Activated T-helper 1 cell treated with Interleukin-2 at 50 U/mL for 16 hours (primary cell): ENCODE results near the gene LIPT2.

Source experiments
- DNase-seq: peaks from one replicate; pipeline ENCODE4 v3.0.0-alpha.2; 2020; ENCODE audit warnings: low read depth

LIPT2 gene

DNA sequence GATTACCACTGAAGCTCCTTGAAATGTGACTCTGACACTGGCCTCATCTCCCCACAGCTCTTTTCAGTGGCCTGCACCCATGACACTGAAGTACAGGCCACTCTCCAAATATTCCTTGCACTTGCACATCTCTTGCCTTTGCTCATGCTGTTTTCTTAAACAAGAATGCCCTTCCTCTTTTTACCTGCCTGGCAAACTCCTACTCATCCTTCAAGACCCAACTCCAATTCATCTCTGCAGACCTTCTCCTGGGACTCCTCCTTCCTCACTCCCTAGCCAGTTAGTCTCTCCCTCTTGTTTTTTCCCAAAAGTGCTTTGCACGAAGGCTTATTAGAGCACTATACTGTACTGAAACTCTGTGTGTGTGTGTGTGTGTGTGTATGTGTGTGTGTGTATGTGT lies 28.8 kb downstream of the LIPT2 start:
- no peak for DNase-seq

DNA sequence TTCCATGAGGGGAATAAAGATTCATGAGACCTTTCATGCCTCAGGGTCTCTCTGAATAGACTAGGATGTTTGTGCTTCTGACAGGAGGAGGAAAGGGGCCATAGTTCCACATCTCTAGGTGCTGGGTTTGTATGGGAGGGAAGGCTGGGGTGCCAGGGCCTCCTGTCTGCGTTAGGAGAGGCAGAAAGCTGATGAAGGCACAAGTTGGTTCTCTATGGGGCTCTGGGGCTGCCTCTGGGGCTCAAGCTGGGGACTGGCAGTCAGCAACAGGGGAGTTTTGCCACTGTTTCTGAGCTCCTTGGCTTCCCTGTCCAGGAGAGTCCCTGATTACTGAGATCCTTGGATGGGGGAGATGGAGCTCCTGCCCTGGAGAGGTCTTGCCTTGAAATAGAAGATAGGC lies 30.3 kb downstream of the LIPT2 start:
- no peak for DNase-seq

DNA sequence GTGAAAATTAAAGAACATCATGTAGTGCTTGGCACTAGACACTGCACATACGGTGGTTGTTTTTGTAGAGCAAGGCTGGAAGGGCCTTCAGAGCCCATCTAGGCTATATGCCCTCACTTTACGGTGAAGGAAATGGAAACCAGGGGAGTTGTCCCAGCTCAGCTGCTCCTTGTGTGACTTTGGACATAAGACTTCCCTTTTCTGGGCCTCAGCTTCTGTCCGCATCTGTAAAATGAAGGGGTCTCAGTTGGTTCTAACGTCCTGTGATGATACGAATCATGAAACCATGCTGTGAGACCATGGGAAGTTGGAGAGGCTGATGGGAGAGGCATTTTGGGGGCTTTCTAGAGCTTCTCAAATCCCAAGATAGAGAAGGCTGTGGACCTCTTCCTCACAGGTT lies 30.9 kb downstream of the LIPT2 start:
- no peak for DNase-seq

DNA sequence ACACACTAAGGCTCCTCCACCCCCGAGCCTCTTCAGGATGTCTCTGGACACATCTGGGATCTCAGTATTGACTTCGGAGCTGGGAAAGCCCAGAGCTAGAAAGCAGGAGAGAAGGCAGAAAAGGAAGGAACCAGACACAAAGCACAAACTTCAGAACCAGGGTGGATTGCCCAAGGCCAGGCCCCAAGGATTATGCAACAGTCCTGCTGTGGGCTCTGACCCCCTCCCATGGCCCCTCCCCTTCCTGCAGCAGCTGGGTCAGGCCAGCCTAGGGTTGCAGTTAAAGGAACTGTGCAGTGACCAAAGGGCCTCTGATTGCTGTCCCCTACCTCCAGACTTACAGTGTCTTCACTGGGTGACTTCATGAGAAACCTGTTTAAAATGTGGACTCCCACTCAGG lies 31.5 kb downstream of the LIPT2 start:
- no peak for DNase-seq

- no peak for DNase-seq
Measured at GRCh38 chr11:74460481-74461154, 32.9 kb downstream of the LIPT2 start.

DNA sequence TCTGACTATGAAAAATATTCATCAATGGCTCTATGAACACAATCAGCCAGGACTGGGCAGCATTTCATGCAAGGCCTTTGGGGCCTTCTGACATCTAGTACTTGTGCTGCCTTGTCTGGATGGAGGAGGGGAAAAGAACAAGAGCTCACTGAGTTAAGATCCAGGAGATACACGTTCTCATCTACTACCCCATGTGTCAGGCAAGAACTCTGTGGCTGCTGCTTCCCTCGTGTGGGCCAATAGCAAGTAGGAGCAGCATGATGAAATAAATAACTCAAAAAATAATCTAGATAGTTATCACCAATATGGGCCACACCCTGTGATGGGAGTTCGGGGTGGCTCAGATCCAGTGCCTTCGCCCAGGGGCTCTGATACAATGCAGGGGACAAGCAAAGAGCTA lies 33.5 kb downstream of the LIPT2 start:
- no peak for DNase-seq

DNA sequence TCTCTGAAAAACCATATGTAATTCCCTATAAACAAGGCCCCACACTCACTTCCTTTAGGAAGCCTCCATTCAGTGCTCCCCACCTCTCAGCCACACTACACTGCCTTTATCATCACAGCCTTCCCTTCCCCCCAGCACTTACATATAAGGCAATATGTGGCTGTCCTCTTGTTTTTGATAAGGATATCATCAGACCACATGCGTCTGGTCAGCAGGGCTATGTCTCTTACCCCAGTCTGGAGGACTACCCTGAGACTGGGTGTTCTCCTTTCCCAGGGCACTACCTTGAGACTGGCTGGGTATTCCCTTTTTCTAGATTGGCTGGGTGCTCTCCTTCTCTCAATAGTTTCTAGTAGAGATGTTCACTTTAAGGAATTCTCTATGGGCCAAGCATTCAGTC lies 33.9 kb downstream of the LIPT2 start:
- DNase-seq, result no peak

DNA sequence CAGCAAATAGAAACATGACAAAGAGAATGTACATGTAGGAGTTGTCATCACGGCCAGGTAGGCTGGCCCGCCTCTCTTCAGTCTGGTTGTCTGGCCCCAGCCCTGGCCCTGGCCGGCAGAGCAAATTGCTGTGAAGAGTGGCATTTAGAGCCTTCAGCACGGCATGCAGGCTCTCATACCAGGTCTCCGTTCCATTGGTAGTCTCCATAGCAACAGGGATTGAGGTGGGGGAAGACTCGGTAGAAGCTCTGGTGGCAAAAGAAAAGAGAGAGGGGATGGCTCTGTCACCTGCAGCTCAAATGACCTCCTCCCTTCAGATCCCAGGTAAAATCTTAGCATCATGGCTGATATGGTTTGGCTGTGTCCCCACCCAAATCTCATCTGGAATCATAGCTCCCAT lies 36.2 kb downstream of the LIPT2 start:
- no peak for DNase-seq

- peak; percentile 24 for DNase-seq
Measured at GRCh38 chr11:74453373-74453975, 40.0 kb downstream of the LIPT2 start.

GRCh38 chr11:74452366-74452765 lies 41.2 kb downstream of the LIPT2 start:
- no peak for DNase-seq

DNA sequence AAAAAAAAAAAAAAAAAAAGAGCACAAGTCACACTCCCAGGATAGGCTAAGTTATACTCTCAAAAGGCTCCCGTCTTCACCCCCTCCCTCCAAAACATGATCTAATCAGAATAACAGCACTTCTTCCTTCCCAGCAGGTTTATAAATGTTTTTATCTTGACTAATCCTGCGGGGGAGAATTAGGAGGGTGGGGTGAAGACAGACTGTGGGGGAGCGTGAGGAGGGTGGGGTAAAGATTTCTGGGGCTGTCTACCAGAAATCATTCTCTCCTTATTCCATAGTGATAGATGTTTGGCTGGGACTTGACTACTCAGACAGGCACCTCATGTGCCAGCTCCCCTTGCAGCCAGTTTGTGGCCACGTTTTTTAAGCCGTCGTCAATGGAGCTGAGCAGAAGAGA lies 43.2 kb downstream of the LIPT2 start:
- DNase-seq, result no peak

DNA sequence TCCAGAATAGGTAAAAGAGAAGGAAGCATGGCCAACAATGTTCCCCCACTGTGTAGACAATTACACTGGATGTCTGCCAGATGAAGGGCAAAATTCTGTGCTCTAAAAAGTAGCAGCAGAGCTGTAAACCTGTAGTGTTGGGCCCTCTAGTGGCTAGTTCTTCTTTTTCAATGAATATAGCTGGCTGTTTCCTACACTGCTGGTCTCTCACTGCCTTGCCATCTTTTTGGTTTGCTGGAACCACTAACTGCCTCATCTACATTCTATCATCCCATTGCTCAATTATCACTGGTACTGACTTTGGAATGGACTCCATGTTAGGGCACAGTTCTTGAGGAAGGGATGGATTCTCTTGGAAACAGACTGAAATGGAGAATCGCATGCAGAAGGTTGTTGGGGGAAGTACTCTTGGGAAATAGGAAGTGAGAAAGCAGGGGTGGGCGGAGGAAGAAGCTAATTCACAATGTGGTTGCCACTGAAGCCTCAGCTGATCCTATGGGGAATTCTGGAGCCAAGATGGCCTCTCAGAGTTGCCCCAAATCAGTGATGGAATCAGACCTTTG lies 44.1 kb downstream of the LIPT2 start:
- DNase-seq, result peak; percentile 1

GRCh38 chr11:74447720-74448119 lies 45.8 kb downstream of the LIPT2 start:
- no peak for DNase-seq

DNA sequence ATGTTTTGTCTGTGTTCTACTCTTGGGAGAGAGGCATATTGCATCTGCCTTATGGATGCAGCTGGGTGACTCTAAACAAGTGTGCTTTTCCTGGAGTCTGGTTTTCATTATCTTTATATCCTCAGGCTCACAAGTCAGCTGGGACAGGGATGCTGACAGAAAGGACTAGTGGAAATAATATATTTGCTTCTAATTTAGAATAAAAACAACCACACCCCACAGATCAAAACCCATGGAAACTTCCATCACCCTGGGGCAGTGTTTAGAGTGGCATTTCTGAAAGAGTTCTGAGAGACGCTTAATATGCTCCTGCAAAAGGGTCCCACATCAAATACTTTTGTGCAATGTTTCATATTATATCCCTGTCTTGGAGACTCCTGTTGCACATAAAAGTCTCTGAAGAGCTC lies 47.0 kb downstream of the LIPT2 start:
- no peak for DNase-seq

GRCh38 chr11:74444173-74444826 lies 49.2 kb downstream of the LIPT2 start:
- no peak for DNase-seq

GRCh38 chr11:74443071-74443864 lies 50.3 kb downstream of the LIPT2 start:
- DNase-seq, result no peak

DNA sequence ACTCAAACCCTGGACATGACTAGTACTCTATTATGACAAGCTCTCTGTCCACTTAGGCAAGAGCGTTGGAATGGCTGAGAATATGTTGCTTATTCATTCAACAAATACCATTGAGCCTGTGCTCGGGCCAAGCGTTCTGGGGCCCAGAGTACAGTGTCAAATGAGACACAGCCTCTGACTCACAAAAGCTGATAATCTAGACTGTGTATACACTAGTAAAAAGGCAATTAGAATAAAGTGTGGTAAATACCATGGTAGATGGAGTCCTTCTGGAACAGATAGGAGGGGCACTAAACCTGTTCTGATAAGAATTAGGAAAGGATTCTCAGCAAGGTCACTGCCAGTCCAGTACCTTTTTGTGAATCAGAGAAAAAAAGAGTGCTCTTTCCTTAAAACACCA lies 50.9 kb downstream of the LIPT2 start:
- no peak for DNase-seq
